Fibroblast of skin of abdomen (primary cell): ENCODE data around the gene ZNF132. TPM values are rescaled to one million over a fixed set of nuclear protein-coding genes. Genes with fewer than 3 reads are reported as not detected.
"Not testable (repeated sequence)": the region's sequence is repeated elsewhere in the genome, so short reads cannot be mapped to it uniquely, and the experiment has no call there.

Experiments
- DNase-seq: peaks from one replicate; pipeline ENCODE4 v3.0.0-alpha.2; 2013
- polyA plus RNA-seq, 2 experiments: library from polyadenylated mRNA; unstranded; fragments of 120-200 nt; gene quantifications; one replicate each; pipeline ENCODE4 v1.2.1, GENCODE V29; 2013; ENCODE audit not compliant: insufficient read length in 2 of 2

Gene ZNF132
- polyA plus RNA-seq (2013, experiment 1 of 2; ENCODE audit: insufficient read length), result 4.6 TPM
- 4.3 TPM for polyA plus RNA-seq (2013, experiment 2 of 2; ENCODE audit: insufficient read length)

GRCh38 chr19:58439576-58440554 lies at the start of gene ZNF132:
TSS of gene ZNF132 (minus strand) at chr19:58440153. CDS start at chr19:58439821, 332 bp downstream.
- DNase-seq, result peak; percentile 100

GRCh38 chr19:58484349-58484748 lies 44.4 kb upstream of the ZNF132 start:
- DNase-seq, result not testable (repeated sequence)

GRCh38 chr19:58483776-58484175 lies 43.8 kb upstream of the ZNF132 start:
- DNase-seq, result no peak

GRCh38 chr19:58482372-58482771 lies 42.4 kb upstream of the ZNF132 start:
- DNase-seq, result no peak

- DNase-seq, result no peak
Observed at GRCh38 chr19:58480831-58481230, 40.9 kb upstream of the ZNF132 start.

- DNase-seq, result no peak
Observed at GRCh38 chr19:58480481-58480830, 40.5 kb upstream of the ZNF132 start.

GRCh38 chr19:58479736-58480480 lies 40.0 kb upstream of the ZNF132 start:
- no peak for DNase-seq

GRCh38 chr19:58479303-58479702 lies 39.4 kb upstream of the ZNF132 start:
- DNase-seq, result no peak

- no peak for DNase-seq
Observed at GRCh38 chr19:58477871-58478270, 37.9 kb upstream of the ZNF132 start.

GRCh38 chr19:58477130-58477529 lies 37.2 kb upstream of the ZNF132 start:
- no peak for DNase-seq

- DNase-seq, result no peak
Observed at GRCh38 chr19:58476498-58477015, 36.6 kb upstream of the ZNF132 start.

GRCh38 chr19:58475714-58476497 lies 36.0 kb upstream of the ZNF132 start, which contains the start of gene ZNF446:
TSS of gene ZNF446 (plus strand) at chr19:58476352. CDS start at chr19:58477219, 867 bp downstream.
- DNase-seq, result peak; percentile 96

GRCh38 chr19:58474997-58475713 lies 35.2 kb upstream of the ZNF132 start:
- no peak for DNase-seq

GRCh38 chr19:58474291-58474996 lies 34.5 kb upstream of the ZNF132 start:
- peak; percentile 68 for DNase-seq

GRCh38 chr19:58473775-58474174 lies 33.8 kb upstream of the ZNF132 start:
- DNase-seq, result no peak

GRCh38 chr19:58471736-58472135 lies 31.8 kb upstream of the ZNF132 start:
- no peak for DNase-seq

- not testable (repeated sequence) for DNase-seq
Observed at GRCh38 chr19:58470837-58471543, 31.0 kb upstream of the ZNF132 start.

GRCh38 chr19:58469241-58470013 lies 29.5 kb upstream of the ZNF132 start:
- no peak for DNase-seq

- DNase-seq, result no peak
Observed at GRCh38 chr19:58468216-58468839, 28.4 kb upstream of the ZNF132 start.
